T-helper 1 cell (primary cell): ENCODE data around the gene CTAG1A.
"Not testable (repeated sequence)": the region's sequence is repeated elsewhere in the genome, so short reads cannot be mapped to it uniquely, and the experiment has no call there.

Experiments
- DNase-seq, 5 donors: peaks; one replicate each; pipeline ENCODE4 v3.0.0-alpha.2; 2012 to 2020
- total RNA-seq, 4 donors: gene quantifications; one replicate each; lab custom pipeline; 2026; lab: John Stamatoyannopoulos, UW

CTAG1A gene
- 0 reads per million in 4 donors for total RNA-seq

DNA sequence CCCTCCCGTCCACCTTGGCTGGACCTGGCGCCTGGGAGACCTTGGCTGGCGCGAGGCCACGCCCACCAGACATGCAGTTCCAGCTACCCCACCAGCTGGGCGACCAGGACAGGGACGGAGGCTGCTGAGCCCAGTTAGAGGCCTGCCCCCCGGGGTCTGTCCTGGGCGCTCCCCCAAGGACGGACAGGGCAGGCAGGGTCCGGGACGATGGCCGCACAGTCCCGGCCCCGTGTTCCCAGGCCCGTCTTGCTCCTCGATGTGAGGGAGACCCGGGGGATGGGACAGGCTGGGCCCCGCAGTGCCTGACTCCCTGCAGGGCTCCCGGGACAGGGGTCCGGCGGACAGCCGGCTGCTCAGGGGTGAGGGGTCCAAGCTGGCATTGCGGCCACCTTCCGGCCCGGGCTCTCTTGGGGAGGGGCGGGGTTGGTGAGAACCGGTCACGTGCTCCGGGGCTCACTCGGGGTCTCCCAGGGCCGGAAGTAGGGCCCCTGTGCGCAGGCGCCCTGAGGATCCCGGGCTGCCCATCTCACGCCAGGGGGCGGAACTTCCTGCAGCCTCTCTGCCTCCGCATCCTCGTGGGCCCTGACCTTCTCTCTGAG lies at the start of gene CTAG1A:
CTAG1A (plus strand) TSS at position 549 of the 599 bp plus-strand sequence. CDS start 74 bp downstream, outside the sequence.
- DNase-seq = not testable (repeated sequence)

DNA sequence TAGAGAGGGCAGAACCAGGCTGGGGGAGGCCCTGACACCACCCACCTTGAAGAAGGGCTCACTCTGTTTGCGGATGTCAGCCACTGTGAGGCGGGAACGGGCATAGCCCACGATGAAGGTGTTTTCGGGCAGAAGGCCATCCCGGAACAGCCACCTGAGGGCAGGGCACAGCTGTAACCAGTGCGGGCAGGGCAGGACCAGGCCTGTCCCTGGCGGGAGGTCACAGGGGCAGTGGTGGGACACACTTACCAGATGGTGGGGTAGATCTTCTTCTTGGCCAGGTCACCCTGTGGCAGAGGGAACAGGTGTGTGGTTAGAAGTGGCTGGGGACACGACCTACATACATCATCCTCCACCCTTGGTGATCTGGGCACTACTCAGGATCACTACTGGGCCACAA lies 49.0 kb upstream of the CTAG1A start:
- no peak for DNase-seq

DNA sequence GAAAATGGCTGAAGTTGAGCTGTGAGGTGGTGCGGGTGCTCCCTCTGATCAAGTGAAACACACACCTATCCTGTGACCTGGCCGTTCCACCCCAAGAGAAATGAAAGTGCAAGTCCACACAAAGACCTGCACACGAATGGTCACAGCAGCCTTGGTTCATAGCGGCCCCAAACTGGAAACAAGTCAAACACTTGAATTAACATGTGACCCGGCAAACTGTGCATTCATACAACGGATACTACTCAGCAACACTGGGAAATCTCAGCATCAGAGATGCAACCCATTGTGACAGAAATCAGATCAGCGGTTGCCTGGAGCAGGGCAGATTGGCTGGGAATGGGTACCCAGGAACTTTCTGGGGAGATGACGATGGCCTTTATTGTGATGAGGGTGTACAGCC lies 45.9 kb upstream of the CTAG1A start:
- no peak for DNase-seq

DNA sequence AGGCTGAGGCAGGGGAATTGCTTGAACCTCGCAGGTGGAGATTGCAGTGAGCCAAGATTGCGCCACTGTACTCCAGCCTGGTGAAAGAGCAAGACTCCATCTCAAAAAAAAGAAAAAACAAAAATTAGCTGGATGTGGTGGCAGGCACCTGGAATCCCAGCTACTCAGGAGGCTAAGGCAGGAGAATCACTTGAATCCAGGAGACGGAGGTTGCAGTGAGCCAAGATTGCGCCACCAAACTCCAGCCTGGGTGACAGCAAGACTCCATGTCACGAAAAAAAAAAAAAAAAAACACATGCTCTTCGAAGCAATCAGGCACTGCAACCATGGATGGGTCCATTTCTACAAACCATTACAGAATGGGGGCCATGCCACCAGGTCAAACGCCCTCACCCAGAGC lies 44.6 kb upstream of the CTAG1A start:
- DNase-seq = not testable (repeated sequence)

DNA sequence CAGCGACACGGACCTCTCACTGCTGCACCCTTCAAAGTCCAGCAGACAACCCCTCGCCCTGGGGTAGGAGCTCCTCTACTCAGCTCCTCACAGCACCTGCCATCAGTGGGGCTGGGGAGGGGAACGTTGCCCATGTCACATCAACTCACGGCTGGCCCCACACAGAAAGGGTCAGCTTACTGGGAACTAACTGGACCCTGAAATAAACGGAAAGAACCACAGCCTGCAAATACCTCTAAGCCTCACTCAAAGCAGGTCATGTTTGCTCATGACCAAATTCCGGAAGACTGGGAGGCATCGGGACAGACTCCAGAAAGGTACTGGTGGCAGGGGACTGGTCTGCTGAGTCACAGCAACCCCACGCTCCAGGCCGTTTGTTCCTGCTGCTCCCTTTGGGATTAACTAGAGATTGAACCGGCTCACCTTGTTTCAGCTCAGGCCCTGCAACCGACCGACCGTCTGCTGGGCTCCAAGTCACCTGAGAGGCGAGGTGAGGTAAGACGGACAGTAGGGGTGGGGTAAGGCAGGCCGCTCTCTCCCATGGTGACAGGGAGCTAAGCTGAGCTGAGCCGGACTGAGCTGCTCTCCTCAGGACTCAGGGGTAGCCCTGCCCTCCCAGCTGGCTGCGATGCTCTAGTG lies 43.9 kb upstream of the CTAG1A start:
- no peak for DNase-seq

DNA sequence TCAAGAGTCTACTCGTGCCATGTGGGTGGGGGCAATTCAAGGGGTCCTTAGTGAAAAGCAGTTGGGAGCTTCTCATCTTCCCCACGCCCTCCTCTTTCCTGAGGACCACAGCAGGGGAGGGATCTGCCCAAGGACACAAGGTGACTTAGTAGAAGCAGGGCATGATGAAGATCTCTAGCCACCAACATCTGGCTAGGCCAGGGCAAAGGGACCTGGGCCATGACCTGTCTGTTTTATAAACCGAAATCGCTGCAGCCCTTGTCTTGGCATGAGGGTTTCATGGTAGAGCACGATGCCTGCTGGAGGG lies 43.4 kb upstream of the CTAG1A start:
- no peak for DNase-seq

DNA sequence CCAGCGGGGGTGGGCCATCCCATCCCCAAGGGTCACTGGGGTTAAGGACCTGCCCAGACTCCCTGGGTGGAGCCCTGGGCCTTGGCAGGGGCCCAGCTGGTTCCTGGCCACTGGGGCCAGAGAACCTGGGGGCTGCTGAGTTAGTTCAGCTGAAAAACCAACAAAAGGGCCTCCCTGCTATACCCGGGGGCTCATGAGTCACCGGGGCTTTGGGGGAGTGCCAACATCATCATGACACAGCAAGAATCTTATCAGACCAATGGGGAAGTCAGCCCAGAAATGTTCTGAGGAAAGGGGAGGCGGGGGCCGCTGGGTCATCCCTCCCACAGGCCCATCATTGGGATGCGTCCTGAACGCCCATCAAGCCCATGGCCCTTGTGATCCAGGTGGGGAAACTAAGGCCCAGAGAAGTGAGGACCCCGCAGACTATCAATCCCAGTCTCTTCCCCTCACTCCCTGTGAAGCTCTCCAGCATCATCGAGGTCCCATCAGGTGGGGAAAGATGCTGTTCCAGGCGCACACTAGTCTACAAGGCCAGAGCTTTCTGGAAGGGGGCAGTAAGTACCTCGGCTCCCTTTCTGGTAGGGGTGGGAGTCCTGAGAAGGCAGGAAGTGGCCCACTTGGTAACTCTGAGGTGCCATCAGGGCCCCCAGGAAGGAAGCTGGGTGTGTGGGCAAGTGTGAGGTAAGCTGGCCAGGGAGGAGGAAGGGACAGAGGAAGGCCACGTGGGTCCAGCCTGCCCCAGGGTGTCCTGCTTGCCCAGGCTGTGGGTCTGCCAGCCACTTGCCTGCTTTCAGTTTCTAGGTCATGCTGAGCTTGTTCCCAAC lies 42.8 kb upstream of the CTAG1A start:
- DNase-seq = peak in 1 of 5 donors; percentile 35

DNA sequence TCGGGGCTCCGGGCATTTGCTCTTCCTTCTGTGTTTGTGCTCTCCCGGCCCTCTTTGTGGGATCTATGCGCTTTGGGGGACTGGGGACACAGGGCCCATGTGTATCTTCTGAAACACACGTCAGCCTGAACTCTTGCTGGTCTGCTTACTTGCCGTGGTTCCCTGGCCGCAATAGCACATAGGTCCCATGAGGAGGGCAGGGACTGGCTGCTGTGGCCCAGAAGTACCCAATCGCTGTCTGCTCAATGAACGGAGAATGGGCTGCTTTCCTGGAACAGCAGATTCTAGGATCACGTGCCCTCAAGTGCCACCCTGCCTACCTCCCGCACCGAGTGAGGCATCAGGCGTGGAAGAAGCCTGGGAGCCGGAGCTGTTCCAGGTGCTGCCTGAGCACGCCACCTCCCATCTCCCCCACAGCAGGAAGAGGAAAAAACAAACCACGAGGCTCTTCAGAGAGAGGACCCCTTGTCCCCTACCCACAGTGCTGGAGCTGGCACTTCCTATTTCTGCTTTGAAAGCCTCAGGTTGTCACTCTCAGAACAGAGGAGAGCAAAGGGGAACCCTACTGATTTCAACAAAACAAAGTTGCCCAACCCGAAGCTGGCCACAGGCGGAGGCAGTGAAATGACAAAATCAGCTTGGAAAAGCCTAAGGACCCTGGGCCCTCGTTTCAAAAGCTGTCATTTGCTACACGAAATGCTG lies 42.1 kb upstream of the CTAG1A start:
- DNase-seq = peak in 1 of 5 donors; percentile 50

DNA sequence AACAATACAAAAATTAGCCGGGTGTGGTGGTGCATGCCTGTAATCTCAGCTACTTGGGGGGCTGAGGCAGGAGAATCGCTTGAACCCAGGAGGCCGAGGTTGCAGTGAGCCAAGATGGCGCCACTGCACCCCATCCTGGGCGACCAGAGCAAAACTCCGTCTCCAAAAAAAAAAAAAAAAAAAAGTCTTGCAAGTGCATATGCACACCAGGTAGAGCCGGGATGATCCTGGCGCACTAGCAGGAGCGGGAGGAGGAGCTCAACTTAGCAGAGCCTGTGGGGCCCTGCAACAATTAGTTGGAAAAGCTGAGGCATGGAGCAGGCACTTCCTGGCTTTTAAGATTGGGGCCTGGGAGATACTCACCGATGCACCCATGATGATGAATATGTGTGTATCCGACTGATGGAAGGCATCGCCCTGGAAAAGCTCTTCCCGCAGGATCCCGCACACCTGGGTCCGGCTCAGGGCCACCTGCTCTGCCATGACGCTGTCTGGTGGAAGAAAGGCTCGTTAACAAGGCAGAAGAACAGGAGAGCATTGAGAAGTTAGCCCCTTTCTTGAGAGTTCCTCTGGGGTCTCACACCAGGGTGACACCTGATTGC lies 39.2 kb upstream of the CTAG1A start:
- DNase-seq = no peak

DNA sequence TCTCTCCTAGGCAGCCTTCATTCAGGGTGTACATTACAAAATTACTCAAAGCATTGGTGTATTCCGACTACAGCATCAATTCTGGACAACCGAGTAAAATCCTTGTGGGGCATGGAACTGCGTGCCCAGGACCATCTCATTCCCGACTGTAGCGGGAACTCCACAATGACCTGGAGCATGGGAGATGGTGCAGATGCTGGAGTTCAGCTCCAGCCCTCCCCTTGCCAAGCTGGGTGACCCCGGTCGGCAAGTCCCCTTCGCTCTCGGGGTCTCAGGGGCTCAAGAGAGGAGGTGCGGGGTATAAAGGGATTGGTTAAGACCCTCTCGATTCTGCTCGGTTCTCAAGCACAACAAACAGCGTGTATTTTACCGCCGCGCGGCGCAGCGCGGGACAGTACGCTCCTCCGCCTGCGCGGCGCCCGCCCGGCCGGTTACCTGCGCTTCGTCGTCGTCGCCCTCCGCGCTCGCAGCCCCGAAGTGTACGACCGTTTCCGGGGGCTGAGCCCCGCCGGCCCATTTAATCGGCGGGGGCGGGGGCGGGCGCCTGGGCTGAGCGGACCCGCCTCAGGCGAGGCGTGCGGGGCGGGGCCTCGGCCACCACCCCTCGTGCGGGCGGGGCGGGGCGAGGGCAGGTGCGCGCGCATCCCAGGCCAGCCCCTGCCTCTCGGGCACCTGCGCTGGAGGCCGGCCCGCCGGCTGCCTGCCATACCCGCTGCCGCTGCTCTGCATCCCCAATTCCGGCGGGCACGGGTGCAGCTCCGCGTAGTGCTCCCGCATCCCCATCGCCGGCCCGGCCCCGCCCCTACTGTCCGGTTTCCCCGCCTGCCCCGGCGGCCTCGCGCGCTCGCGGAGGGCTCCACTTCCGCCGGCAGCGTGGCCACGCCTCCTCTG lies 38.3 kb upstream of the CTAG1A start, which contains the start of gene G6PD:
G6PD (minus strand) TSS at position 493 of the 891 bp plus-strand sequence. CDS start 691 bp downstream, outside the sequence.
- DNase-seq = peak; percentile 69 to 82 (median 73)

DNA sequence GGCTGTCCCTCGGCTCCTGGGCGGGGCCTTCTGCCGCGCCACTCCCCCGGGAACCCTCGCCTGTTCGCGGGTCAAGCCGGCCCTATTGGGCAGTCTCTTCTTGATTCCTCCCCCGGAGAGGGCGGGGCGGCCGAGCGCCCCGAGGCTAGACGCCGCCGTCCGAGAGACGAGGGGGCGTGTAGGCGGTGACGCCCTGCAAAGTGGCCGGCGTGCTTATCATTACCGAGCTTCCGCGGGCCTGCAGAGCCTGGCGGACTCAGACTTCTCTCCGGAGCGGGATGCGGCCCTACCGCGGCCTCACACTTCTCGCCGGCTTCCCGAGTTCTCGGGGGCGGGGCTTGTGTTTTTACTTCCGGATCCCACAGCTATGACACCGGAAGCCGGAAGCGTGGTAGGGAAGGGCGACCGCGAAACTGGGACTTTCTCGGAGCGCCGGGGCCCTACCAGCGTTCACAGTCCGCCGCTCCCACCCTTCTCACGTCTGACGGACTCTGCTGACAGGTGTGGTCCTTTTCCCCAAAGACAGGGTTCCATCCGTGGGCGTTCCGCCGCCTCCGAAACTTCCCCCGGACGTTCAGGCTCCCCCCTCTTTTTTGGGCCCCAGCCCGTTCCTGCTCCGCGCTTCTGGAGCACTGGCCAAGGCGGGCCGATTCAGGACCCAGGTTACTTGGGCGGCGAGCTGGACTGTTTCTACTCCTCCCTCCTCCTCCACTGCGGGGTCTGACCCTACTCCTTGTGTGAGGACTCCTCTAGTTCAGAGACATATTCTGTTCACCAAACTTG lies 37.5 kb upstream of the CTAG1A start, which contains the start of gene IKBKG:
IKBKG (plus strand) TSS at position 376 of the 783 bp plus-strand sequence. CDS start 4,383 bp downstream, outside the sequence.
- peak; percentile 76 to 91 (median 83) for DNase-seq

DNA sequence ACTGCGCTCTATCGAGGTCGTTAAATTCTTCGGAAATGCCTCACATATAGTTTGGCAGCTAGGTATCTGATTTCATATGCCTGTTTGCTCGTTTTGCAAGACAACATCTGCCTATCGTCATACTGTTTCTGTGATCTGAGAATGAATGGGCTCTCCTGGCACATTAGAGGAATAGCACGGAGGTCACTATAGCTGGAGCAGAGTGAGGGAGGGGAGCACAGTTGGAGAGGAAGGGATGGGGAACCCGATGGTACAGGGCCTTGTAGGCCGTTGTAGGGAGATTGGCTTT lies 37.0 kb upstream of the CTAG1A start:
- no peak for DNase-seq

DNA sequence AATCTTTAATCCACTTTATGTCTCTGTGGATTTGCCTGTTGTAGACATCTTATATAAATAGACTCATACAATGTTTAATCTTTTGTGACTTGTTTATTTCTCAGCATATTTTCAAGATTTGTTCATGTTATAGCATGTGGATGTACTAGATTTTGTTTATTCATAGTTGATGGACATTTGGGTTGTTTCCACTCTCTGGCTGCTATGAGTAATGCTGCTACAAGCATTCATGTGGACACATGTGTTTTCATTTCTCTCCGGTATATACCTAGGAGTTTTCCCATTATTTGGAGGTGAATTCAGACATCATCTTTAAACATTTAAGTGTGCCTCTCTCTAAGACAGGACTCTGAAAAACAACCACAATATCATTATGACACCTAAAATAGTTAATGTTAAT lies 35.2 kb upstream of the CTAG1A start:
- DNase-seq = no peak

DNA sequence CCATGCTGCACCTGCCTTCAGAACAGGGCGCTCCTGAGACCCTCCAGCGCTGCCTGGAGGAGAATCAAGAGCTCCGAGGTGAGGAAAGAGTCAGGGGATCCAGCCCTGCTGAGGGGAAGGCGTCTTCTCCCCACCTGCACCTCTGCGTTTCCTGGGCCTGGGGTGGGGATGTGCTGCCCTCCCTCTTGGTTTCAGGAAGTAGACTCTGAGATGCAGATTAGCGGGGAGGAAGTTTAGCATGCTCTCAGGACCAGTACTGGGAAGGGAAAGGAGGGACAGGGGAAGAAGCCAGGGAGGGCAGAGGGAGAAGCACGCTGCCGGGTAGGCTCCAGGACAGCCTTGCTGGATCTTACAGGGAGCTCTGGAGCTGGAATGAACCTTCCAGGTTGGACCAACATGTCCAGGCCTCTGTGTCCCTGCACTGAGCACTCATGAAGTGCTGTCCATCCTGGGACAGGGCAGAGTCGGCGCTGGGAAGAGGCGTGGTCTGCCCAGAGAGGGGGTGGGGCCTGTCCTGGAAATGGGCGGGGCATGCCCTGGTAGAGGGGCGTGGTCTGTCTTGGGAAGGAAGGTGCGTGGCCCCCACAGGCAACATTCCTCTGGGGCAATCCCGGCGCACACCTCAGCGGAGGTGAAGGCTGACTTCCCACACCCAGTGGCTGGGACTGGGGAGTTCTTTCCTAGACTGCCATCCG lies 32.7 kb upstream of the CTAG1A start:
- DNase-seq = not testable (repeated sequence)

DNA sequence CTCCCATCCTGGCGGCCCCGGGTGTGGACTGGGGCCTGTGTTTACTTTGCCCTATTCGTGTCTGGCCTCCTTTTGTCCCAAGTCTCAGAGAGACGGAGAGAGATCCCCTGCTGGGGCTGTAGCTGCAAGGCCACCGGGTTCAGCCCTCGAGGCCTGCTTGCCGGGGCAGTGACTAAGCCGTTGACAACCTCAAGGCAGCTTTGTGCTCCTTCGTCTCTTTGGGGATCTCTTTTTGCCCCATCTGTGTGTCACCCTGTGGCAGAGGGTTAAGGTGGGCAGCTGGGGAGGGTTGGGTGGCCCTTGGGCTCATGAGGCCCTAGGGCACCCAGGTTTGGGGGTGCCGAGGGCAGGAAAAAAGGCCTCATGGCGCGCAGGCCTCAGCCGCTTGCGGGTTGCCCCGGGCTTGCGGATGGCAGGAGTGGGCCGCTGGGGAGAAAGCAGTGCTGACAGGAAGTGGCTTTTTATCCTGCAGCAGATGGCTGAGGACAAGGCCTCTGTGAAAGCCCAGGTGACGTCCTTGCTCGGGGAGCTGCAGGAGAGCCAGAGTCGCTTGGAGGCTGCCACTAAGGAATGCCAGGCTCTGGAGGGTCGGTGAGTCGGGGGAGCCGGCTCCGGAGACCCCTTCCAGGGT lies 26.8 kb upstream of the CTAG1A start:
- not testable (repeated sequence) for DNase-seq

DNA sequence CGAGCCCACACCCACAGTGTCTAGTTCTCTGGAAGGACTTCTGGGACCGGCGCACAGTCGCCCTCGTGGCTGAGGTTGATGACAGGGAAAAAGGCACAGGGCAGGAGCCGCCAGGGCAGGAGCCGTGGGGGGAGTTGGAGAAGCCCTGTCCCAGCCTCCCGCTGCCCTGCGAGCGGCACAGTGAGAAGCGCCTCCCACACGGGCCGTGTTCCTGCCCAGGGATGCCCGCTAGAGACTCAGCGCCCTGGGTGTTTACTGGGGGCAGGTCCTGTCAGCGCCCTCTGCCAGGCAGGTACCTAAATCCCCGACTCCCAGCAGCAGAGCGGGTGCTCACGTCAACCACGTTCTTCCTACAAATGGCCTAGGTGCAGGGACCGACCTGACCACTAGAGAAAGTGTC lies 26.0 kb upstream of the CTAG1A start:
- not testable (repeated sequence) for DNase-seq

DNA sequence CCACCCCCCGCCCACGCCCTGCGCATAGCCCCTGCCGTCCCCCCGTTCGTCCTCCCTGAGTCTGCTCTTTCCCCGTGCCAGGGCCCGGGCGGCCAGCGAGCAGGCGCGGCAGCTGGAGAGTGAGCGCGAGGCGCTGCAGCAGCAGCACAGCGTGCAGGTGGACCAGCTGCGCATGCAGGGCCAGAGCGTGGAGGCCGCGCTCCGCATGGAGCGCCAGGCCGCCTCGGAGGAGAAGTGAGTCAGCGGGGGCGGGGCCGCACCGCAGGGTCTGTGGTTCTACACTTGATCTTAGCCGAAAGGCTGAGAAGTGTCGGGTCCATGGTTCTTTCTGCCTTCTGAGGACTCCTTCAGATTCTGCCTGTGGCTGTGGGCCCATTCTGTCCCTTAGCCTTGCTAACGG lies 24.6 kb upstream of the CTAG1A start:
- DNase-seq = not testable (repeated sequence)

DNA sequence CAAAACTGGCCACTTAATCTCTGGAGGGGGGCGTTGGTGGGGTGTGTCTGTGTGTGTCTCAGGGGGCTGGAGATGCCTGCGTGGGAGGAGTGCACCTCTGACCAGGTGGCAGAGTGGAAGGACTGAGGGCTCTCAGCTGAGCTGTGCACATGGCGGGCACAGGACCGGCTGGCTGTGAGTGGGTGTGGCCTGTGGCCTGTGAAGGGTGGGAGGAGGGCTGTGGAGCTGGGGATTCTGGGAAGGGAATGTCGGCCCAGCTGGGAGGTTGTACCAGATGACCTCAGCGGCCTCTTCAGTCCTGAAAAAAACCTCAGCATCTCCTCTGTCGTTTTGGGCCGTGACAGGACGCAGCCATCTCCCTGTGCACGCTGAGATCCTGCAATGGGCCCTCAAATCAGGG lies 22.6 kb upstream of the CTAG1A start:
- not testable (repeated sequence) for DNase-seq

DNA sequence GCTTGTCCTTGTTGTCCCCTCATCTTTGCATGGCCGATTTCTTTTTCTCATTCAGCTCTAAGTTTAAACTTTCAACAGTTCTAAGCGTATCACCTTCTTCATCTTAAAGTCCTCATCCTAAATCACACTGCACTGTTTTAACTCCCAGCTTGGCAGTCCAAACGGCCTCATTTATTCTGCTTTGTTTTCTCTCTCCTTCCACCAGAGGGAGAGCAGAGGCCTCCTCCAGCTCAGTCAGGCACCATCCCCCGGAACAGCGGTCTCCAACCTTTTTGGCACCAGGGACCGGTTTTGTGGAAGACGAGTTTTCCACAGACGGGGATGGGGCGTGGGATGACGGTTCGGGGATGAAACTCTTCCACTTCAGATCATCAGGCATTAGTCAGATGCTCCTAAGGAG lies 14.6 kb upstream of the CTAG1A start:
- not testable (repeated sequence) for DNase-seq

DNA sequence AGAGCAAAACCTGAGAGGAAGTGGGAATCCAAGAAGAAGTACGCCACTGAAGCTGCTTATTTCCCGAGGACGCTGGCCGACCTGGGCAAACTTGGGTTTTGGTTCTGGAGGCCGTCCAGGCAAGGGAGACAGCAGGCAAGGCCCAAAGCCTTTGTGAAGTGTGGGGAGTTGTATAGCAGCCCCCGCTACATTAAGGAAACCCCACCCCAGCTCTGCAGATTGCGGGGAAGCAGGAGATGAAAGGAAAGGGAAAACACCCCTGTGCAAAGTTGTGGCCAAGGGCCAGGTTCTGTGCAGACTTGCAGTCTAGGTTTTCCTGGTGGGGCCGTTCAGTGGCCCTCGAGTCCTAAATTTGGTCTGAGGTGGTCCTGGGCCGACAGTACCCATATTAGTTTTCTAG lies 11.9 kb upstream of the CTAG1A start:
- not testable (repeated sequence) for DNase-seq
